MM.1S (cell line): Measurements from ENCODE around the gene OR5H2.

Experiments used
- DNase-seq: peaks from one replicate; pipeline ENCODE4 v3.0.0-alpha.2; 2015
- H2AFZ ChIP-seq: fragments of 300-600 bp; sonication (generic); 2 replicates; pipeline ENCODE4 v1.6.0; 2016; ENCODE audit warnings: antibody characterized with exemption, low read length
- H3F3A ChIP-seq: fragments of 300-600 bp; sonication (generic); 2 replicates; pipeline ENCODE4 v1.6.1; 2016; ENCODE audit warnings: mild to moderate bottlenecking, antibody characterized with exemption, low read length, moderate library complexity, mixed read lengths; ENCODE audit not compliant: insufficient read depth
- H3K27ac ChIP-seq: fragments of 300-600 bp; sonication (generic); 2 replicates; pipeline ENCODE4 v1.5.1; 2016; ENCODE audit warnings: mild to moderate bottlenecking, low read length
- H3K27me3 ChIP-seq: fragments of 300-600 bp; sonication (generic); replicated peaks from 2 replicates; pipeline ENCODE4 v1.6.0; 2016; ENCODE audit warnings: low read length; ENCODE audit not compliant: insufficient read depth
- H3K36me3 ChIP-seq: fragments of 300-600 bp; sonication (generic); replicated peaks from 2 replicates; pipeline ENCODE4 v1.6.1; 2016; ENCODE audit warnings: mild to moderate bottlenecking, low read length, mixed read lengths; ENCODE audit not compliant: insufficient read depth
- H3K4me1 ChIP-seq: fragments of 300-600 bp; sonication (generic); 2 replicates; pipeline ENCODE4 v1.6.1; 2016; ENCODE audit warnings: low read length, mixed read lengths
- H3K4me2 ChIP-seq: fragments of 300-600 bp; sonication (generic); 2 replicates; pipeline ENCODE4 v1.6.0; 2016; ENCODE audit warnings: low read depth, low read length
- H3K4me3 ChIP-seq: fragments of 300-600 bp; sonication (generic); 2 replicates; pipeline ENCODE4 v1.5.1; 2016; ENCODE audit warnings: low read length, mixed read lengths
- H3K79me2 ChIP-seq: fragments of 300-600 bp; sonication (generic); 2 replicates; pipeline ENCODE4 v1.6.1; 2016; ENCODE audit warnings: mixed run types, low read length, mixed read lengths
- H3K9ac ChIP-seq: fragments of 300-600 bp; sonication (generic); 2 replicates; pipeline ENCODE4 v1.6.1; 2016; ENCODE audit warnings: low read length, mixed read lengths
- H3K9me2 ChIP-seq: fragments of 300-600 bp; sonication (generic); replicated peaks from 2 replicates; pipeline ENCODE4 v1.6.1; 2016; ENCODE audit warnings: mild to moderate bottlenecking, low read length, mixed read lengths; ENCODE audit not compliant: insufficient read depth
- H3K9me3 ChIP-seq: fragments of 300-600 bp; sonication (generic); replicated peaks from 2 replicates; pipeline ENCODE4 v1.6.1; 2016; ENCODE audit warnings: mild to moderate bottlenecking, low read length, mixed read lengths; ENCODE audit not compliant: insufficient read depth
- H4K20me1 ChIP-seq: fragments of 300-600 bp; sonication (generic); 2 replicates; pipeline ENCODE4 v1.6.1; 2016; ENCODE audit warnings: mild to moderate bottlenecking, low read length, moderate library complexity, mixed read lengths; ENCODE audit not compliant: insufficient read depth
- CTCF ChIP-seq: fragments of 300-600 bp; sonication (generic); IDR thresholded peaks from 2 replicates; pipeline ENCODE4 v1.5.1; 2016; ENCODE audit warnings: antibody characterized with exemption, low read length, mixed read lengths
- EZH2 ChIP-seq: fragments of 300-600 bp; sonication (generic); optimal IDR thresholded peaks from 2 replicates; pipeline ENCODE3; 2017; ENCODE audit warnings: low read depth, mild to moderate bottlenecking, antibody characterized with exemption, low read length, mixed read lengths
- EZH2phosphoT487 ChIP-seq: fragments of 300-600 bp; sonication (generic); IDR thresholded peaks from 2 replicates; pipeline ENCODE4 v1.6.1; 2018; ENCODE audit warnings: antibody characterized with exemption, low read length

OR5H2 gene

GRCh38 chr3:98259707-98260106 lies 22.6 kb upstream of the OR5H2 start:
- no peak overlapping the region for H3K27ac ChIP-seq
- H3K36me3 ChIP-seq = no peaks in the 10 kb centered on the region
- H3K4me1 ChIP-seq = no peaks in the 10 kb centered on the region
- H3K9me2 ChIP-seq = no peaks in the 10 kb centered on the region
- H3K27me3 ChIP-seq = no peaks in the 10 kb centered on the region
- H3K9me3 ChIP-seq = no peaks in the 10 kb centered on the region
- no peak overlapping the region for H2AFZ ChIP-seq
- no peak overlapping the region for H3K4me3 ChIP-seq
- TF ChIP-seq CTCF (peak; percentile 28), EZH2 (no peak), EZH2phosphoT487 (no peak)
- no peak overlapping the region for H3K4me2 ChIP-seq
- no peaks in the 10 kb centered on the region for H3F3A ChIP-seq
- no peaks in the 10 kb centered on the region for H4K20me1 ChIP-seq
- no peaks in the 10 kb centered on the region for H3K79me2 ChIP-seq
- H3K9ac ChIP-seq = no peak overlapping the region
- DNase-seq = peak; percentile 16

- no peaks in the 10 kb centered on the region for H3K79me2 ChIP-seq
- H3K9ac ChIP-seq = no peak overlapping the region
- DNase-seq = no peak
- H3K4me3 ChIP-seq = no peak overlapping the region
- H3K36me3 ChIP-seq = no peaks in the 10 kb centered on the region
- H4K20me1 ChIP-seq = no peaks in the 10 kb centered on the region
- H3K27ac ChIP-seq = no peak overlapping the region
- TF ChIP-seq EZH2 (no peak), CTCF (no peak), EZH2phosphoT487 (no peak)
- H3F3A ChIP-seq = no peaks in the 10 kb centered on the region
- H3K9me2 ChIP-seq = no peaks in the 10 kb centered on the region
- no peak overlapping the region for H3K4me2 ChIP-seq
- no peak overlapping the region for H2AFZ ChIP-seq
- no peaks in the 10 kb centered on the region for H3K27me3 ChIP-seq
- no peaks in the 10 kb centered on the region for H3K9me3 ChIP-seq
- no peaks in the 10 kb centered on the region for H3K4me1 ChIP-seq
Measured at GRCh38 chr3:98262046-98262445, 20.3 kb upstream of the OR5H2 start.

GRCh38 chr3:98263944-98264343 lies 18.4 kb upstream of the OR5H2 start, which contains the start of gene OR5H6:
Gene OR5H6, plus strand, starts transcription at chr3:98264244. Its CDS starts 89 bp downstream, at chr3:98264333.
- H3K4me3 ChIP-seq = no peak within 1 kb of the TSS
- H3K27me3 ChIP-seq = no peaks in the 10 kb centered on the region

More at GRCh38 chr3:98263944-98264343, 18.4 kb upstream of the OR5H2 start, which contains the start of gene OR5H6:
- Histone ChIP-seq H3K36me3 (no peaks in the 10 kb centered on the region), H3K9ac (no peak within 1 kb of the TSS), H4K20me1 (no peaks in the 10 kb centered on the region), H3K4me1 (no peaks in the 10 kb centered on the region), H3F3A (no peaks in the 10 kb centered on the region), H3K9me3 (no peaks in the 10 kb centered on the region), H3K9me2 (no peaks in the 10 kb centered on the region), H3K79me2 (no peaks in the 10 kb centered on the region), H3K4me2 (no peak within 1 kb of the TSS), H2AFZ (no peak within 1 kb of the TSS), H3K27ac (no peak within 1 kb of the TSS)
- TF ChIP-seq EZH2phosphoT487 (no peak), EZH2 (no peak), CTCF (no peak)
- DNase-seq = no peak
